Chondrocyte (in vitro differentiated cells): Measurements from ENCODE around the gene MSRB3. TPM values are rescaled to one million over a fixed set of nuclear protein-coding genes. Genes with fewer than 3 reads are reported as not detected.

Experiments
- DNase-seq: peaks from one replicate; pipeline ENCODE4 v3.0.0; 2021; ENCODE audit warnings: mixed read lengths, low spot score
- H3K27ac Mint-ChIP-seq: one replicate; pipeline ENCODE4 v1.8.0; 2021; ENCODE audit warnings: mild to moderate bottlenecking, moderate library complexity, mixed read lengths; ENCODE audit not compliant: unreplicated experiment
- H3K27me3 Mint-ChIP-seq: 2 replicates; pipeline ENCODE4 v1.8.0; 2021; ENCODE audit warnings: low read depth, mixed read lengths
- H3K36me3 Mint-ChIP-seq: 2 replicates; pipeline ENCODE4 v1.8.0; 2021; ENCODE audit warnings: low read depth, mixed read lengths
- H3K4me1 Mint-ChIP-seq: 2 replicates; pipeline ENCODE4 v1.8.0; 2021; ENCODE audit warnings: low read depth, mild to moderate bottlenecking, mixed read lengths
- H3K4me3 Mint-ChIP-seq: one replicate; pipeline ENCODE4 v1.8.0; 2021; ENCODE audit warnings: mild to moderate bottlenecking, moderate library complexity, mixed read lengths; ENCODE audit not compliant: unreplicated experiment
- H3K9me3 Mint-ChIP-seq: 2 replicates; pipeline ENCODE4 v1.8.0; 2021; ENCODE audit warnings: low read depth, mixed read lengths
- CTCF ChIP-seq: fragments of 200-600 bp; sonication (generic); IDR thresholded peaks from 2 replicates; pipeline ENCODE4 v1.5.0; 2021; ENCODE audit warnings: antibody characterized with exemption, mild to moderate bottlenecking, moderate library complexity
- total RNA-seq: library from RNA; stranded (reverse); gene quantifications from 3 replicates; pipeline ENCODE4 v1.2.1, GENCODE V29; 2021

Gene MSRB3
- total RNA-seq, 1 donor from 2014 or later = 160 TPM

GRCh38 chr12:65364046-65364445, 85.6 kb downstream of the MSRB3 start:
- no peak for TF ChIP-seq CTCF
- no peak for DNase-seq
- no peak overlapping the region for H3K4me3 Mint-ChIP-seq
- no peaks in the 10 kb centered on the region for H3K27me3 Mint-ChIP-seq
- no peaks in the 10 kb centered on the region for H3K9me3 Mint-ChIP-seq
- H3K27ac Mint-ChIP-seq = peak overlapping the region; percentile 49
- peaks cover 27% of the 10 kb centered on the region for H3K4me1 Mint-ChIP-seq
- H3K36me3 Mint-ChIP-seq = peaks cover 15% of the 10 kb centered on the region

GRCh38 chr12:65367396-65367795, 88.9 kb downstream of the MSRB3 start:
- Mint-ChIP-seq H3K36me3 (peaks cover 8% of the 10 kb centered on the region), H3K9me3 (no peaks in the 10 kb centered on the region), H3K4me1 (peaks cover 27% of the 10 kb centered on the region), H3K27me3 (no peaks in the 10 kb centered on the region), H3K27ac (no peak overlapping the region), H3K4me3 (no peak overlapping the region)
- TF ChIP-seq CTCF = no peak
- no peak for DNase-seq

GRCh38 chr12:65368055-65368454, 89.6 kb downstream of the MSRB3 start:
- Mint-ChIP-seq H3K27ac (no peak overlapping the region), H3K4me3 (no peak overlapping the region), H3K4me1 (peaks cover 25% of the 10 kb centered on the region), H3K9me3 (no peaks in the 10 kb centered on the region), H3K27me3 (no peaks in the 10 kb centered on the region), H3K36me3 (peaks cover 5% of the 10 kb centered on the region)
- no peak for DNase-seq
- TF ChIP-seq CTCF = no peak

GRCh38 chr12:65372574-65372973, 94.1 kb downstream of the MSRB3 start:
- no peak overlapping the region for H3K27ac Mint-ChIP-seq
- H3K4me3 Mint-ChIP-seq = no peak overlapping the region
- no peaks in the 10 kb centered on the region for H3K36me3 Mint-ChIP-seq
- no peaks in the 10 kb centered on the region for H3K27me3 Mint-ChIP-seq
- H3K4me1 Mint-ChIP-seq = peaks cover 6% of the 10 kb centered on the region
- H3K9me3 Mint-ChIP-seq = no peaks in the 10 kb centered on the region
- TF ChIP-seq CTCF = no peak
- no peak for DNase-seq

GRCh38 chr12:65384240-65384639, 105.8 kb downstream of the MSRB3 start:
- Mint-ChIP-seq H3K36me3 (peaks cover 1% of the 10 kb centered on the region), H3K27ac (no peak overlapping the region), H3K4me1 (peaks cover 11% of the 10 kb centered on the region), H3K4me3 (no peak overlapping the region), H3K27me3 (no peaks in the 10 kb centered on the region), H3K9me3 (peaks cover 2% of the 10 kb centered on the region)
- no peak for TF ChIP-seq CTCF
- DNase-seq = no peak
